Lung (tissue), 12 donors: ENCODE results near the gene TGFBR2. TPM values are rescaled to one million over a fixed set of nuclear protein-coding genes. Genes with fewer than 3 reads are reported as not detected.

Experiments used
- ATAC-seq: fragments of 200-7000 bp; cut with Tn5 transposase; one replicate; pipeline ENCODE4 v1.9.1; 2020; ENCODE audit warnings: moderate number of reproducible peaks; ENCODE audit not compliant: insufficient read depth, low FRiP score
- DNase-seq, 3 donors: peaks; one replicate each; pipeline ENCODE4 v3.0.0-alpha.2; 2013 to 2017
- H3K27ac ChIP-seq, 2 donors: one replicate each; pipeline ENCODE4 v1.5.1; 2013; ENCODE audit warnings: mild to moderate bottlenecking in 2 of 2, moderate library complexity in 2 of 2, control low read depth in 1 of 2, inconsistent platforms in 1 of 2, low read depth in 1 of 2, low read length in 1 of 2
- H3K27me3 ChIP-seq, 3 donors: one replicate each; pipeline ENCODE4 v1.5.1; 2013; ENCODE audit warnings: low read length in 2 of 3; ENCODE audit not compliant: control insufficient read depth in 3 of 3, insufficient read depth in 3 of 3
- H3K36me3 ChIP-seq, 4 donors: one replicate each; pipeline ENCODE4 v1.5.1; 2013; ENCODE audit warnings: low read length in 4 of 4, mild to moderate bottlenecking in 1 of 4, moderate library complexity in 1 of 4; ENCODE audit not compliant: control insufficient read depth in 4 of 4, insufficient read depth in 4 of 4
- H3K4me1 ChIP-seq, 5 donors: one replicate each; pipeline ENCODE4 v1.5.1; 2013; ENCODE audit warnings: low read length in 5 of 5, mild to moderate bottlenecking in 2 of 5, moderate library complexity in 1 of 5; ENCODE audit not compliant: control insufficient read depth in 5 of 5, insufficient read depth in 5 of 5
- H3K4me3 ChIP-seq: one replicate; pipeline ENCODE4 v1.5.1; 2013; ENCODE audit warnings: mild to moderate bottlenecking, control low read depth, moderate library complexity
- H3K9ac ChIP-seq, 2 donors: one replicate each; pipeline ENCODE4 v1.5.1; 2013; ENCODE audit warnings: low read length in 2 of 2, control low read depth in 1 of 2; ENCODE audit not compliant: insufficient read depth in 1 of 2
- H3K9me3 ChIP-seq, 4 donors: one replicate each; pipeline ENCODE4 v1.5.1; 2013; ENCODE audit warnings: low read length in 3 of 4, mild to moderate bottlenecking in 1 of 4, moderate library complexity in 1 of 4; ENCODE audit not compliant: control insufficient read depth in 4 of 4, insufficient read depth in 3 of 4
- WGBS, 2 donors: extraction: QIAGEN DNeasy Blood & Tissue Kit; methylation state at CpG; one replicate each; pipeline ENCODE4 v1.1.7; 2013; 5-methylcytosine and 5-hydroxymethylcytosine counted together
- polyA plus RNA-seq, 2 donors: library from polyadenylated mRNA; stranded (reverse); fragments of 200-250 nt; gene quantifications; one replicate each; pipeline ENCODE4 v1.2.1, GENCODE V29; 2013
- total RNA-seq, 2 donors: library from RNA; depleted of rRNA in 1 of 2; stranded (reverse); fragments of >200 nt in 1 of 2; gene quantifications; one replicate each; pipeline ENCODE4 v1.2.1, GENCODE V29; 2014 to 2021
- TF ChIP-seq, protein P1 (sequence below): IDR thresholded peaks from 2 replicates; pipeline ENCODE4 v1.5.1; 2012; ENCODE audit warnings: mild to moderate bottlenecking; ENCODE audit errors: control extremely low read depth, extremely low read depth
- donor health status: control.
- donor health status: control.
- donor health status: Bipolar disorder and iron deficiency.
- donor health status: healthy.
- donor health status: DM: yes; HTN: yes; CAD: no.

The TGFBR2 gene
- total and polyA plus RNA-seq, 4 donors = 31.1 to 232 (median 163) TPM

DNA sequence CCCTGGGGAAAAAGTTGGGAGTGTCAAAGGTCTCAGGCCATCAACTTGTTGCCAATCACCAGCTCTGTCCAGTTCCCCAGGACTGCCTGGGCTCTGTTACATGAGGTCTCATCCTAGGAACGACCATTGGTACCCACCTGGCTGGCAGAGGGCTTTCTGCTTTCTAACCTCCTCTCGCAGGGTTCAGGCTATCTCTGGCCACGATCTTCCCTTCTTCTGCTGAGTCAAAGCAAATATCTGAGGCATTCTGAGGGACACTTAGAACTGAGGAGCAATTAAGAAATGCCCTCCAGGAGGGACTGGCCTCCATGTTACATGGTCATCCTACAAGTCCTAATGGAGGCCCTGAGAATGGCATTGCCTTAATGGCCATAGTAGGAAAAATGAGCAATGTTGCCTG, 77.4 kb downstream of the TGFBR2 start:
- Histone ChIP-seq H3K4me3 (no peak overlapping the region), H3K36me3 (peaks cover 5 to 17% (median 12%) of the 10 kb centered on the region in 4 donors), H3K4me1 (peaks cover 2 to 36% (median 21%) of the 10 kb centered on the region in 5 donors), H3K27me3 (no peaks in the 10 kb centered on the region), H3K9ac (no peak overlapping the region), H3K9me3 (no peaks in the 10 kb centered on the region), H3K27ac (peak overlapping the region in 1 of 2 donors; percentile 48)
- ATAC-seq = no peak
- WGBS, 2 donors = 80 to 90% methylated on average over 3 of the region's 3 CpGs
- no peak for DNase-seq
- TF ChIP-seq, protein P1, sequence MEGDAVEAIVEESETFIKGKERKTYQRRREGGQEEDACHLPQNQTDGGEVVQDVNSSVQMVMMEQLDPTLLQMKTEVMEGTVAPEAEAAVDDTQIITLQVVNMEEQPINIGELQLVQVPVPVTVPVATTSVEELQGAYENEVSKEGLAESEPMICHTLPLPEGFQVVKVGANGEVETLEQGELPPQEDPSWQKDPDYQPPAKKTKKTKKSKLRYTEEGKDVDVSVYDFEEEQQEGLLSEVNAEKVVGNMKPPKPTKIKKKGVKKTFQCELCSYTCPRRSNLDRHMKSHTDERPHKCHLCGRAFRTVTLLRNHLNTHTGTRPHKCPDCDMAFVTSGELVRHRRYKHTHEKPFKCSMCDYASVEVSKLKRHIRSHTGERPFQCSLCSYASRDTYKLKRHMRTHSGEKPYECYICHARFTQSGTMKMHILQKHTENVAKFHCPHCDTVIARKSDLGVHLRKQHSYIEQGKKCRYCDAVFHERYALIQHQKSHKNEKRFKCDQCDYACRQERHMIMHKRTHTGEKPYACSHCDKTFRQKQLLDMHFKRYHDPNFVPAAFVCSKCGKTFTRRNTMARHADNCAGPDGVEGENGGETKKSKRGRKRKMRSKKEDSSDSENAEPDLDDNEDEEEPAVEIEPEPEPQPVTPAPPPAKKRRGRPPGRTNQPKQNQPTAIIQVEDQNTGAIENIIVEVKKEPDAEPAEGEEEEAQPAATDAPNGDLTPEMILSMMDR = no peak

DNA sequence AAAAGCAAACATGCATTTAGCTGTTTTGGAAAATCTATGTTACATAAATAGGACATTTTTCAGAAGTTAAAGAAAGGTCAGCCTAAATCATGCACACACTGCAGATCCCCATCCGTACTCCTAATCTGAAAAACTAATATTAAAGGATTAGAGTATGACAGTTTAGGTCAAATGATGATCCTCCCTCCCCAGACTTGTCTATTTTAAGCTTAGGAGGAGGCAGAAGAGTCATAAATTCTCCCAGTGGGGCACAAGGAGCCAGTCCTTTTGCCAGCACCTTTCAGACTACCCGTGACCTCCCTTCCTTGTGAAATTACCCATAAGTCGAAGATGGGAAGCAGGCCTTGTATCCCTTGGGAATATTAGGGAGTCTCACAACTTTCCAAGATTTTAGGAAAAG, 78.0 kb downstream of the TGFBR2 start:
- DNase-seq (no peak), ATAC-seq (no peak)
- no peak overlapping the region for H3K9ac ChIP-seq
- H3K9me3 ChIP-seq = no peaks in the 10 kb centered on the region
- no peak overlapping the region for H3K4me3 ChIP-seq
- no peaks in the 10 kb centered on the region for H3K27me3 ChIP-seq
- H3K36me3 ChIP-seq = peaks cover 3 to 13% (median 8%) of the 10 kb centered on the region in 4 donors
- H3K27ac ChIP-seq = peak overlapping the region in 1 of 2 donors; percentile 46
- 82 to 92% methylated on average over 3 of the region's 3 CpGs for WGBS, 2 donors
- TF ChIP-seq, protein P1 = no peak
- peaks cover 8 to 42% (median 24%) of the 10 kb centered on the region in 5 donors for H3K4me1 ChIP-seq

DNA sequence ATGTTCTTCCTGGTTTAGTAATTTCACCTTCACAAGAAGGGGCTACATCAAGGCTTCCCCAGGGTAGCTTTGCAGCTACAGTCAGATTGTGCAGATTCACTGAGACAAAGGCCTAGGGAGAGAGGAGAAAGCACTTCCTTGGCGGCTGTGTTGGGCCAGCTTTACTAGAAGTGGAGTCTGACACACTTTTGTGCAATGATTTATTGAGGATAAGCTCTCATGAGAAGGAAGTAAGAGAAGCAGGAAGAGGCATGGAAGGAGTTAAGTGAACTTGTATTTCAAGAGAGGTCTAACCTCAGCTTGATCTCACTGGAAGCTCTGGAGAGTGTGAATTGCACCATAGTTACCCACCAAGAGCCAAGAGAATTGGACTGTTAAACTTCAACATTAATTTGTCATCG, 78.9 kb downstream of the TGFBR2 start:
- no peaks in the 10 kb centered on the region for H3K27me3 ChIP-seq
- DNase-seq (no peak), ATAC-seq (no peak)
- peaks cover 4 to 13% (median 11%) of the 10 kb centered on the region in 4 donors for H3K36me3 ChIP-seq
- H3K4me1 ChIP-seq = peaks cover 10 to 40% (median 27%) of the 10 kb centered on the region in 5 donors
- H3K9me3 ChIP-seq = no peaks in the 10 kb centered on the region
- WGBS, 2 donors = 62 to 66% methylated on average over 2 of the region's 2 CpGs
- H3K27ac ChIP-seq = peak overlapping the region in 1 of 2 donors; percentile 66
- no peak overlapping the region for H3K4me3 ChIP-seq
- TF ChIP-seq, protein P1 = no peak
- no peak overlapping the region for H3K9ac ChIP-seq

DNA sequence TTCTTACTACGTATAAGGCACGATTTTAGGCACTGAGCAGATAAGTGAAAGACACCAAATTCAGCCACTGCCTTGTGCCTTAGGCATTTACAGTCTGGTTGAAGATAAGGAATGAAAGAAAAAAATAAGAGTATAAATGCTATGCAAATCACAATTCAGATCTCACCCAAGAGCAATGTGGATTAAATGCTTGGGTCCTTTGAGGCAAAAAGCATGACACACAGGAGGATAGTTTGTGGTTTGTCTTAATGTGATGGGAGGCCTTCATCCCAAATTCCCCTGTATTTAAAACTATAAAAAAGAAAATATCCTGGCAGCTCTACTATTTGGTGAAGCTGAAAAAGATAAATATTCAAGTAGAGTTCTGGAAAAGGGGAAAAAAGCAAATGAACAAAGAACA, 79.8 kb downstream of the TGFBR2 start:
- Histone ChIP-seq H3K4me3 (no peak overlapping the region), H3K27ac (no peak overlapping the region), H3K36me3 (peaks cover 7 to 17% (median 12%) of the 10 kb centered on the region in 4 donors), H3K9me3 (no peaks in the 10 kb centered on the region), H3K9ac (no peak overlapping the region), H3K27me3 (no peaks in the 10 kb centered on the region), H3K4me1 (peaks cover 10 to 40% (median 27%) of the 10 kb centered on the region in 5 donors)
- 95 to 97% methylated on average over 2 of the region's 2 CpGs for WGBS, 2 donors
- DNase-seq = no peak
- no peak for ATAC-seq
- TF ChIP-seq, protein P1 = no peak
